Smooth muscle cell (in vitro differentiated cells): Measurements from ENCODE around the gene VAV2. TPM values are rescaled to one million over a fixed set of nuclear protein-coding genes. Genes with fewer than 3 reads are reported as not detected.

ENCODE experiments used
- DNase-seq: peaks from one replicate; lab custom pipeline; 2025; ENCODE audit not compliant: unreplicated experiment; lab: John Stamatoyannopoulos, UW
- H2AFZ ChIP-seq: fragments of 200-600 bp; sonication (generic); 2 replicates; pipeline ENCODE4 v1.6.0; 2016; ENCODE audit warnings: antibody characterized with exemption, low read depth, mild to moderate bottlenecking
- H3F3A ChIP-seq: fragments of 200-600 bp; sonication (generic); 2 replicates; pipeline ENCODE4 v1.6.0; 2017; ENCODE audit warnings: antibody characterized with exemption, low read depth
- H3K27ac ChIP-seq: fragments of 200-600 bp; sonication (generic); 2 replicates; pipeline ENCODE4 v1.5.1; 2016; ENCODE audit warnings: low read depth, mild to moderate bottlenecking
- H3K27me3 ChIP-seq: fragments of 200-600 bp; sonication (generic); 2 replicates; pipeline ENCODE4 v1.6.1; 2016; ENCODE audit warnings: low read depth, mild to moderate bottlenecking
- H3K36me3 ChIP-seq: fragments of 200-600 bp; sonication (generic); 2 replicates; pipeline ENCODE4 v1.5.1; 2016; ENCODE audit warnings: low read depth
- H3K4me1 ChIP-seq: fragments of 200-600 bp; sonication (generic); 2 replicates; pipeline ENCODE4 v1.5.1; 2016; ENCODE audit warnings: low read depth
- H3K4me2 ChIP-seq: fragments of 200-600 bp; sonication (generic); 2 replicates; pipeline ENCODE4 v1.6.0; 2016; ENCODE audit warnings: mild to moderate bottlenecking
- H3K4me3 ChIP-seq: fragments of 200-600 bp; sonication (generic); 2 replicates; pipeline ENCODE4 v1.5.1; 2016; ENCODE audit warnings: mild to moderate bottlenecking
- H3K79me2 ChIP-seq: fragments of 200-600 bp; sonication (generic); 2 replicates; pipeline ENCODE4 v1.6.0; 2016; ENCODE audit warnings: low read depth, mild to moderate bottlenecking
- H3K9ac ChIP-seq: fragments of 200-600 bp; sonication (generic); 2 replicates; pipeline ENCODE4 v1.6.0; 2016; ENCODE audit warnings: low read depth
- H3K9me3 ChIP-seq: fragments of 200-600 bp; sonication (generic); replicated peaks from 2 replicates; pipeline ENCODE4 v1.5.1; 2016; ENCODE audit warnings: low read depth
- H4K20me1 ChIP-seq: fragments of 200-600 bp; sonication (generic); 2 replicates; pipeline ENCODE4 v1.6.0; 2016; ENCODE audit warnings: low read depth
- WGBS: methylation state at CpG from one replicate; pipeline ENCODE4 v1.1.7; 2016; ENCODE audit warnings: low lambda C conversion rate; 5-methylcytosine and 5-hydroxymethylcytosine counted together
- polyA plus RNA-seq: library from polyadenylated mRNA; unstranded; fragments of >200 nt; fragmentation: Nextera tagmentation; extraction: Ambion mirVana; gene quantifications from 2 replicates; pipeline ENCODE4 v1.2.1, GENCODE V29; 2016
- total RNA-seq: library from RNA; depleted of rRNA; stranded (reverse); fragments of >200 nt; gene quantifications from 2 replicates; pipeline ENCODE4 v1.2.3, GENCODE V29; 2014
- TF ChIP-seq, protein P1 (sequence below): fragments of 200-600 bp; sonication (generic); IDR thresholded peaks from 2 replicates; pipeline ENCODE4 v1.5.1; 2017; ENCODE audit warnings: borderline replicate concordance, mild to moderate bottlenecking, antibody characterized with exemption; ENCODE audit not compliant: insufficient read depth, poor library complexity, severe bottlenecking

The VAV2 gene
- total and polyA plus RNA-seq, 2 experiments from 2014 or later: 26.2 to 35.3 TPM

DNA sequence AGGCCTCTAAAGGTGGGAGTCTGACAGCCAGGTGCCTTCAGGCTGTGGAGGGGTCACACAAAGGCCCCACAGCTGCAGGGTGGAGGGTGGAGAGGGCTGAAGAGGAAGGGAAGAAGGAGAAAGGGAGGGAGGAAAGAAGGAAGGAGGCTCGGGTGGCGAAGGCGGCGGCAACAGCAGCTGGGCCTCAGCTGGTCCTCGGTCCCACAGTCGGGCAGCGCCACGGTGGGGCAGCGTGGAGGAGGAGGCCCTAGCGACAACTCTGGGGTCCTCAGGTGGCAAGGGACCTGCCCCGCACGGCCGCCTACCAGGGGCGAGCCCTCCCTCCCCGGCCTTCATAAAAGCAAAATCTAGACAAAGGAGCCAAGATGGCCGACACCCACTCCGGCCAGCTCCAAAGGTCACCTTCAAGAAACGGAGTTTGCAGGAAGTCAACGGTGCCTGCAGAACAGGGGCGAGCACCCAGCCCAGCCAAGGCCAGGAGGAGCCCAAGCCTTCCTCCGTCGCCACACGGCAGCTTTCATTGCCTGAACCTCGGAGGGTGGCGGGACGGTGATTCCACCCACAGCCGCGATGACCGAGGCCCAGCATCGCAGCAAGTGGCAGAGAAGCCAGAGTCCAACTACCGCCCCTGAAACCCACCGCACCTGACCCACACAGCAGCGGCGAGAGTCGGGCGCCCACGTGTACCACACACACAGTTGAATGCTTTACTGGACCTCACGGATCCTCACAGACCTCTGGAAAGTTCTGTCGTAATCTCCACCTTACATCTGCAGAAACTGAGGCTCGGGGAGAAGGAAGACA is 98.7 kb downstream of the VAV2 start:
- Histone ChIP-seq H3K4me3 (no peak overlapping the region), H4K20me1 (peaks cover 61% of the 10 kb centered on the region), H2AFZ (no peak overlapping the region), H3K79me2 (peaks cover 68% of the 10 kb centered on the region), H3K9me3 (no peaks in the 10 kb centered on the region), H3K4me1 (peaks cover 6% of the 10 kb centered on the region), H3K27me3 (no peaks in the 10 kb centered on the region), H3F3A (no peaks in the 10 kb centered on the region), H3K27ac (no peak overlapping the region), H3K36me3 (no peaks in the 10 kb centered on the region), H3K4me2 (no peak overlapping the region), H3K9ac (no peak overlapping the region)
- TF ChIP-seq, protein P1, sequence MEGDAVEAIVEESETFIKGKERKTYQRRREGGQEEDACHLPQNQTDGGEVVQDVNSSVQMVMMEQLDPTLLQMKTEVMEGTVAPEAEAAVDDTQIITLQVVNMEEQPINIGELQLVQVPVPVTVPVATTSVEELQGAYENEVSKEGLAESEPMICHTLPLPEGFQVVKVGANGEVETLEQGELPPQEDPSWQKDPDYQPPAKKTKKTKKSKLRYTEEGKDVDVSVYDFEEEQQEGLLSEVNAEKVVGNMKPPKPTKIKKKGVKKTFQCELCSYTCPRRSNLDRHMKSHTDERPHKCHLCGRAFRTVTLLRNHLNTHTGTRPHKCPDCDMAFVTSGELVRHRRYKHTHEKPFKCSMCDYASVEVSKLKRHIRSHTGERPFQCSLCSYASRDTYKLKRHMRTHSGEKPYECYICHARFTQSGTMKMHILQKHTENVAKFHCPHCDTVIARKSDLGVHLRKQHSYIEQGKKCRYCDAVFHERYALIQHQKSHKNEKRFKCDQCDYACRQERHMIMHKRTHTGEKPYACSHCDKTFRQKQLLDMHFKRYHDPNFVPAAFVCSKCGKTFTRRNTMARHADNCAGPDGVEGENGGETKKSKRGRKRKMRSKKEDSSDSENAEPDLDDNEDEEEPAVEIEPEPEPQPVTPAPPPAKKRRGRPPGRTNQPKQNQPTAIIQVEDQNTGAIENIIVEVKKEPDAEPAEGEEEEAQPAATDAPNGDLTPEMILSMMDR: no peak
- WGBS: 96% methylated on average over 40 of the region's 40 CpGs
- DNase-seq: no peak

DNA sequence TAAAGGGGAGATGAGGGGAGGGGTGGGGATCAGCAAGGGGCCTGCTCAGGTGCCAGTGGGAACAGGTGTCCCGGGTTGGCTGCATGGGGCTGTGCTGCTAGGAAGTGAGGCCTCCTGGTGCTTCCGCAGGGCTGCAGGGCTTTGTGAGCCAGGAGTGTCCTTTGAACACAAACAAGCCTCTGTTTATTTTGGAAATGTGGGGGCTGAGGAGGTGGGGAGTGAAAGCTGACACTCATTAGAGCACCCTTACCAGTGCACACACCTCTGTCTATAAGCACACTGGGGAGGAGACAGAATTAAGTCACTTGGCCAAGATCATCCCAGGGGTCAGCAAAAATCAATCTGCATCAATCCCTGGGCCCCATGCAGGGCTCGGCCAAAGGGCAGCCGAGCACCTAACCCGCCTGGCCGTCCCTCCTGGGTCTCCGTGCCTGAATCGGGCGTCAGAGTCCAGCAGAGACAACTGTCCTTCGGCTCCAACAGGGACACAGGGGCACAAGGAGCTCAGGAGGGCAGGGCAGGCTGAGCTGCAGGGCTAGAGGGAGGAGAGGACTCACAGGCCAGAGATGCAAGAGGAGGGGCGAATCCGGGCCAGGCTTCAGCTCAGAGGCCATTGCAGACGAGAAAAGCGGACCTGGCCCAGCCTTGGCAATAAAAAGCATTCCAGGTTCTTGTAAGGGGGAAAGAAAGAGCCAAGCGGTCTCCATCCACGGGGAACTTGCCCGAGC is 99.8 kb downstream of the VAV2 start:
- Histone ChIP-seq H3K9me3 (no peaks in the 10 kb centered on the region), H3K4me2 (no peak overlapping the region), H3K4me1 (peaks cover 16% of the 10 kb centered on the region), H3K27ac (no peak overlapping the region), H3K36me3 (no peaks in the 10 kb centered on the region), H3K27me3 (no peaks in the 10 kb centered on the region), H3F3A (no peaks in the 10 kb centered on the region), H3K4me3 (no peak overlapping the region), H2AFZ (no peak overlapping the region), H4K20me1 (peaks cover 58% of the 10 kb centered on the region), H3K79me2 (peaks cover 69% of the 10 kb centered on the region), H3K9ac (no peak overlapping the region)
- no peak for DNase-seq
- 85% methylated on average over 17 of the region's 17 CpGs for WGBS
- TF ChIP-seq, protein P1: no peak

DNA sequence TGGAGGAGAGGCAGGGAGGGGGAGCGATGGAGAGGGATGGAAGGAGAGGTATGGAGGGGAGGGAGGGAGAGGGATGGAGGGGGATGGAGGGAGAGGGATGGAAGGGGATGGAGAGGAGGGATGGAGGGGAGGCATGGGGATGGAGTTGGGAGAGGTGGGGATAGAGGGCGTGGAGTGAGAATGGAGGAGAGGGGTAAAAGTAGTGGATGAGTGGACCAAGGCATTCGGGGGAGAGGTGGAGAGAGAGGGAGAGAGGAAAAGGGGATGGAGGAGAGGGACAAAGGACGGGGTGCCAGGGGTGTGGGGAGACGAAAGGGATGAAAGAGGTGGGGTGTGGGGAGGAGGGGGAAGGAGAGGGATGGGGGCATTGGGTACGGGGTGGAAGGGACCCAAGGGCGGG is 100.4 kb downstream of the VAV2 start:
- TF ChIP-seq, protein P1: no peak
- Histone ChIP-seq H3K27me3 (no peaks in the 10 kb centered on the region), H3K36me3 (no peaks in the 10 kb centered on the region), H2AFZ (no peak overlapping the region), H3K27ac (no peak overlapping the region), H3K4me2 (no peak overlapping the region), H3K4me3 (no peak overlapping the region), H3K9ac (no peak overlapping the region), H3K4me1 (peaks cover 23% of the 10 kb centered on the region), H3K79me2 (peaks cover 70% of the 10 kb centered on the region), H3K9me3 (no peaks in the 10 kb centered on the region), H3F3A (no peaks in the 10 kb centered on the region), H4K20me1 (peaks cover 53% of the 10 kb centered on the region)
- DNase-seq: no peak
- WGBS: no CpG with 5 or more reads among the region's 7 CpGs
